ENCODE results near the gene TMEM82. TPM values are rescaled to one million over a fixed set of nuclear protein-coding genes. Genes with fewer than 3 reads are reported as not detected.

Gene TMEM82
- polyA plus RNA-seq, 1 of the 3 experiments (the other 2 are of a cell fraction): not detected

GRCh38 chr1:15767941-15768340 lies 25.6 kb downstream of the TMEM82 start:
- Histone ChIP-seq H4K20me1 (ENCODE audit: insufficient read depth) (peaks cover 21% of the 10 kb centered on the region), H3K79me2 (ENCODE audit: insufficient read depth) (peaks cover 39% of the 10 kb centered on the region), H3K27me3 (ENCODE audit: insufficient read depth) (no peaks in the 10 kb centered on the region), H3K9ac (no peak overlapping the region), H3K4me1 (ENCODE audit: control insufficient read depth in 1 of 2, insufficient read depth in 2 of 2, low read depth in 1 of 2, low read length in 1 of 2) (no peaks in the 10 kb centered on the region; a peak in 1 of 4 replicates), H3K9me3 (no peaks in the 10 kb centered on the region), H3K4me2 (no peak overlapping the region), H2AFZ (ENCODE audit: low read depth) (no peak overlapping the region), H3F3A (replicated peaks; ENCODE audit: insufficient read depth) (no peaks in the 10 kb centered on the region), H3K4me3 (ENCODE audit: low read depth in 2 of 2, low read length in 1 of 2) (no peak overlapping the region), H3K27ac (ENCODE audit: low read depth in 2 of 2, low read length in 1 of 2) (no peak overlapping the region), H3K9me2 (no peaks in the 10 kb centered on the region), H3K36me3 (replicated peaks in 1 of 2; ENCODE audit: control insufficient read depth in 1 of 2, insufficient read depth in 2 of 2, low read length in 1 of 2) (peaks cover 42 to 45% of the 10 kb centered on the region in 2 experiments)
- ChIA-PET CTCF (interaction anchor here (2.4 to 4.5 kb wide), 2 partner anchors 11 to 24 kb away, joined by 5 to 17 read pairs; no protein-coding TSS in a partner anchor), POLR2A (no interaction called here)
- TF ChIP-seq RCOR1 (IDR thresholded peaks at IDR 0.05; ENCODE audit: low read length) (no peak), ZBTB33 (IDR thresholded peaks at IDR 0.05; ENCODE audit: borderline replicate concordance, low read depth) (no peak), MAX (IDR thresholded peaks at IDR 0.05; ENCODE audit: low read depth) (no peak), NFIC (IDR thresholded peaks at IDR 0.05; ENCODE audit: borderline replicate concordance) (no peak), CTCF (IDR thresholded peaks at IDR 0.05) (no peak), SIN3A (IDR thresholded peaks at IDR 0.05; ENCODE audit: borderline replicate concordance, low read depth, low read length) (no peak), MEF2A (IDR thresholded peaks at IDR 0.05; ENCODE audit: borderline replicate concordance, low read depth) (no peak)
- 100% methylated on average over 5 of the region's 5 CpGs for WGBS (ENCODE audit: low lambda C conversion rate)
- DNase-seq: no peak

GRCh38 chr1:15768388-15768787 lies 26.1 kb downstream of the TMEM82 start:
- Histone ChIP-seq H3K79me2 (ENCODE audit: insufficient read depth) (peaks cover 34% of the 10 kb centered on the region; the same call in 1 of the 2 replicates), H3K27ac (ENCODE audit: low read depth in 2 of 2, low read length in 1 of 2) (no peak overlapping the region), H3K4me3 (ENCODE audit: low read depth in 2 of 2, low read length in 1 of 2) (no peak overlapping the region), H3F3A (replicated peaks; ENCODE audit: insufficient read depth) (no peaks in the 10 kb centered on the region), H3K9me2 (no peaks in the 10 kb centered on the region), H3K4me1 (ENCODE audit: control insufficient read depth in 1 of 2, insufficient read depth in 2 of 2, low read depth in 1 of 2, low read length in 1 of 2) (no peaks in the 10 kb centered on the region; a peak in 1 of 4 replicates), H4K20me1 (ENCODE audit: insufficient read depth) (peaks cover 19% of the 10 kb centered on the region), H2AFZ (ENCODE audit: low read depth) (no peak overlapping the region), H3K9ac (no peak overlapping the region), H3K4me2 (no peak overlapping the region), H3K36me3 (replicated peaks in 1 of 2; ENCODE audit: control insufficient read depth in 1 of 2, insufficient read depth in 2 of 2, low read length in 1 of 2) (peaks cover 42 to 48% of the 10 kb centered on the region in 2 experiments), H3K9me3 (no peaks in the 10 kb centered on the region), H3K27me3 (ENCODE audit: insufficient read depth) (no peaks in the 10 kb centered on the region)
- POLR2A ChIA-PET: interaction anchor here (1.3 kb wide), 1 partner anchor 9 kb away, joined by 3 read pairs; no protein-coding TSS in a partner anchor
- CTCF ChIA-PET: interaction anchor here (2.4 to 4.5 kb wide), 2 partner anchors 10 to 23 kb away, joined by 5 to 17 read pairs; no protein-coding TSS in a partner anchor
- 100% methylated on average over 2 of the region's 7 CpGs for WGBS (ENCODE audit: low lambda C conversion rate)
- no peak for DNase-seq
- TF ChIP-seq JUND (IDR thresholded peaks at IDR 0.05): no peak
- no peak for TF ChIP-seq TEAD4 (IDR thresholded peaks at IDR 0.05; ENCODE audit: borderline replicate concordance, insufficient read depth)
- no peak for TF ChIP-seq PBX3 (IDR thresholded peaks at IDR 0.05)
- no peak for TF ChIP-seq MAX (IDR thresholded peaks at IDR 0.05; ENCODE audit: low read depth)
- TF ChIP-seq USF2 (IDR thresholded peaks at IDR 0.05; ENCODE audit: borderline replicate concordance, low read depth, low read length): no peak
- no peak for TF ChIP-seq YY1 (IDR thresholded peaks at IDR 0.05; ENCODE audit: low read depth)
- TF ChIP-seq EZH2phosphoT487 (IDR thresholded peaks at IDR 0.05; ENCODE audit: borderline replicate concordance, low read depth): no peak
- TF ChIP-seq USF1 (IDR thresholded peaks at IDR 0.05; ENCODE audit: borderline replicate concordance, low read depth): no peak
- TF ChIP-seq FOXJ3 (CRISPR knock-in tag; IDR thresholded peaks at IDR 0.05): no peak
- no peak for TF ChIP-seq SMC3 (IDR thresholded peaks at IDR 0.05; ENCODE audit: low read depth, low read length)
- TF ChIP-seq POLR2AphosphoS5 (IDR thresholded peaks at IDR 0.05; ENCODE audit: low read depth, low read length): no peak

Measured in SK-N-SH (cell line).